HEK293 (cell line): ENCODE data around the gene STK24.

ENCODE experiments used
- MYNN ChIP-seq: fragments of 450-650 bp; formaldehyde crosslinking; IDR thresholded peaks from 2 replicates; pipeline ENCODE4 v1.5.1; 2016; ENCODE audit warnings: missing biosample characterization, missing genetic modification characterization, borderline replicate concordance
- SP3 ChIP-seq: fragments of 450-650 bp; formaldehyde crosslinking; IDR thresholded peaks from 2 replicates; pipeline ENCODE4 v1.5.1; 2016; ENCODE audit warnings: missing biosample characterization, missing genetic modification characterization
- TCF7L2 ChIP-seq: IDR thresholded peaks from 2 replicates; pipeline ENCODE4 v1.6.1; 2011; ENCODE audit warnings: low read depth, mild to moderate bottlenecking, inconsistent platforms, low read length, moderate library complexity, borderline replicate concordance
- ZBTB26 ChIP-seq: fragments of 450-650 bp; formaldehyde crosslinking; optimal IDR thresholded peaks from 2 replicates; pipeline ENCODE3; 2016; ENCODE audit warnings: missing biosample characterization, mild to moderate bottlenecking, missing genetic modification characterization
- ZNF18 ChIP-seq: fragments of 450-650 bp; formaldehyde crosslinking; IDR thresholded peaks from 2 replicates; pipeline ENCODE4 v1.5.1; 2016; ENCODE audit warnings: missing biosample characterization, missing genetic modification characterization
- ZNF184 ChIP-seq: fragments of 450-650 bp; IDR thresholded peaks from 2 replicates; pipeline ENCODE4 v1.5.1; 2018; ENCODE audit warnings: missing biosample characterization, mild to moderate bottlenecking, missing genetic modification characterization
- ZNF302 ChIP-seq: fragments of 450-650 bp; formaldehyde crosslinking; IDR thresholded peaks from 2 replicates; pipeline ENCODE4 v1.5.1; 2016; ENCODE audit warnings: missing biosample characterization, missing genetic modification characterization, low read depth
- ZNF701 ChIP-seq: fragments of 450-650 bp; formaldehyde crosslinking; IDR thresholded peaks from 2 replicates; pipeline ENCODE4 v1.5.1; 2016; ENCODE audit warnings: missing biosample characterization, missing genetic modification characterization
- TF ChIP-seq, protein P1 (sequence below): fragments of 450-650 bp; formaldehyde crosslinking; IDR thresholded peaks from 2 replicates; pipeline ENCODE4 v1.5.1; 2016; ENCODE audit warnings: missing biosample characterization, missing genetic modification characterization
- TF ChIP-seq, protein P2 (sequence below): fragments of 450-650 bp; formaldehyde crosslinking; conservative IDR thresholded peaks from 2 replicates; pipeline ENCODE4 v1.5.1; 2016; ENCODE audit warnings: low read depth, missing biosample characterization, missing genetic modification characterization
- TF ChIP-seq, protein P3 (sequence below): fragments of 450-650 bp; formaldehyde crosslinking; IDR thresholded peaks from 2 replicates; pipeline ENCODE4 v1.5.1; 2017; ENCODE audit warnings: missing biosample characterization, mild to moderate bottlenecking, missing genetic modification characterization, moderate library complexity

DNA sequence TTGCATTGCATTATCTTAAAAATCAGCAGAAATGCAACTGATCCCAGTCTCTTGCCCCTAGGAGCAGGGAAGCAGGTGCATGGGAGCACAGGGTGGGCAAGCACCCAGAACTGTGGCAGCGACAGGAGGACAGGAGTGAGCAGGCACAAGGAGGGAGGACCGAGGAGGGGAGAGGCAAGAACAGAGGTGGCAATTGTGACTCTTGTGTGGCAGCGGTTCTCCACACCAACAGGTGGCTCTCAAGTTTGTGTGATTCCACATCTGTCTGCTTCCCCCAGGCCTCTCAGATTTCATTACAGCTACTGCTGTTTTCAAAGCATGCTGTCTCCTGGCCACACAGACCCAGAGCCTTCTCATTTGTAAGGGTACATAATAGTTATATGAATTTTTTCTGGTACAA lies 108.5 kb downstream of the STK24 start:
- TF ChIP-seq, protein P1, sequence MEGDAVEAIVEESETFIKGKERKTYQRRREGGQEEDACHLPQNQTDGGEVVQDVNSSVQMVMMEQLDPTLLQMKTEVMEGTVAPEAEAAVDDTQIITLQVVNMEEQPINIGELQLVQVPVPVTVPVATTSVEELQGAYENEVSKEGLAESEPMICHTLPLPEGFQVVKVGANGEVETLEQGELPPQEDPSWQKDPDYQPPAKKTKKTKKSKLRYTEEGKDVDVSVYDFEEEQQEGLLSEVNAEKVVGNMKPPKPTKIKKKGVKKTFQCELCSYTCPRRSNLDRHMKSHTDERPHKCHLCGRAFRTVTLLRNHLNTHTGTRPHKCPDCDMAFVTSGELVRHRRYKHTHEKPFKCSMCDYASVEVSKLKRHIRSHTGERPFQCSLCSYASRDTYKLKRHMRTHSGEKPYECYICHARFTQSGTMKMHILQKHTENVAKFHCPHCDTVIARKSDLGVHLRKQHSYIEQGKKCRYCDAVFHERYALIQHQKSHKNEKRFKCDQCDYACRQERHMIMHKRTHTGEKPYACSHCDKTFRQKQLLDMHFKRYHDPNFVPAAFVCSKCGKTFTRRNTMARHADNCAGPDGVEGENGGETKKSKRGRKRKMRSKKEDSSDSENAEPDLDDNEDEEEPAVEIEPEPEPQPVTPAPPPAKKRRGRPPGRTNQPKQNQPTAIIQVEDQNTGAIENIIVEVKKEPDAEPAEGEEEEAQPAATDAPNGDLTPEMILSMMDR (tag by site-specific recombination) = no peak
- TF ChIP-seq ZNF302 (tag by site-specific recombination) (no peak), TCF7L2 (no peak), MYNN (tag by site-specific recombination) (no peak), ZNF18 (no peak), ZNF701 (tag by site-specific recombination) (no peak), SP3 (no peak), ZNF184 (no peak), ZBTB26 (no peak)
- TF ChIP-seq, protein P2, sequence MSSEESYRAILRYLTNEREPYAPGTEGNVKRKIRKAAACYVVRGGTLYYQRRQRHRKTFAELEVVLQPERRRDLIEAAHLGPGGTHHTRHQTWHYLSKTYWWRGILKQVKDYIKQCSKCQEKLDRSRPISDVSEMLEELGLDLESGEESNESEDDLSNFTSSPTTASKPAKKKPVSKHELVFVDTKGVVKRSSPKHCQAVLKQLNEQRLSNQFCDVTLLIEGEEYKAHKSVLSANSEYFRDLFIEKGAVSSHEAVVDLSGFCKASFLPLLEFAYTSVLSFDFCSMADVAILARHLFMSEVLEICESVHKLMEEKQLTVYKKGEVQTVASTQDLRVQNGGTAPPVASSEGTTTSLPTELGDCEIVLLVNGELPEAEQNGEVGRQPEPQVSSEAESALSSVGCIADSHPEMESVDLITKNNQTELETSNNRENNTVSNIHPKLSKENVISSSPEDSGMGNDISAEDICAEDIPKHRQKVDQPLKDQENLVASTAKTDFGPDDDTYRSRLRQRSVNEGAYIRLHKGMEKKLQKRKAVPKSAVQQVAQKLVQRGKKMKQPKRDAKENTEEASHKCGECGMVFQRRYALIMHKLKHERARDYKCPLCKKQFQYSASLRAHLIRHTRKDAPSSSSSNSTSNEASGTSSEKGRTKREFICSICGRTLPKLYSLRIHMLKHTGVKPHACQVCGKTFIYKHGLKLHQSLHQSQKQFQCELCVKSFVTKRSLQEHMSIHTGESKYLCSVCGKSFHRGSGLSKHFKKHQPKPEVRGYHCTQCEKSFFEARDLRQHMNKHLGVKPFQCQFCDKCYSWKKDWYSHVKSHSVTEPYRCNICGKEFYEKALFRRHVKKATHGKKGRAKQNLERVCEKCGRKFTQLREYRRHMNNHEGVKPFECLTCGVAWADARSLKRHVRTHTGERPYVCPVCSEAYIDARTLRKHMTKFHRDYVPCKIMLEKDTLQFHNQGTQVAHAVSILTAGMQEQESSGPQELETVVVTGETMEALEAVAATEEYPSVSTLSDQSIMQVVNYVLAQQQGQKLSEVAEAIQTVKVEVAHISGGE (tag by site-specific recombination) = no peak
- TF ChIP-seq, protein P3, sequence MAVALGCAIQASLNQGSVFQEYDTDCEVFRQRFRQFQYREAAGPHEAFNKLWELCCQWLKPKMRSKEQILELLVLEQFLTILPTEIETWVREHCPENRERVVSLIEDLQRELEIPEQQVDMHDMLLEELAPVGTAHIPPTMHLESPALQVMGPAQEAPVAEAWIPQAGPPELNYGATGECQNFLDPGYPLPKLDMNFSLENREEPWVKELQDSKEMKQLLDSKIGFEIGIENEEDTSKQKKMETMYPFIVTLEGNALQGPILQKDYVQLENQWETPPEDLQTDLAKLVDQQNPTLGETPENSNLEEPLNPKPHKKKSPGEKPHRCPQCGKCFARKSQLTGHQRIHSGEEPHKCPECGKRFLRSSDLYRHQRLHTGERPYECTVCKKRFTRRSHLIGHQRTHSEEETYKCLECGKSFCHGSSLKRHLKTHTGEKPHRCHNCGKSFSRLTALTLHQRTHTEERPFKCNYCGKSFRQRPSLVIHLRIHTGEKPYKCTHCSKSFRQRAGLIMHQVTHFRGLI (tag by site-specific recombination) = no peak
